Right renal cortex interstitium (tissue), 3 donors: ENCODE measurements around the gene ZNG1C. TPM values are rescaled to one million over a fixed set of nuclear protein-coding genes. Genes with fewer than 3 reads are reported as not detected.
"Not testable (repeated sequence)": the region's sequence is repeated elsewhere in the genome, so short reads cannot be mapped to it uniquely, and the experiment has no call there.

Experiments
- DNase-seq, 3 donors: peaks; one replicate each; pipeline ENCODE4 v3.0.0-alpha.2; 2013; ENCODE audit warnings: low read depth in 3 of 3, low spot score in 2 of 3
- polyA plus RNA-seq, 3 donors: library from polyadenylated mRNA; unstranded; fragments of 120-200 nt; gene quantifications; one replicate each; pipeline ENCODE4 v1.2.1, GENCODE V29; 2013; ENCODE audit not compliant: insufficient read length in 3 of 3

The ZNG1C gene
- polyA plus RNA-seq, 3 donors = 11.0 to 18.1 (median 13.8) TPM

DNA sequence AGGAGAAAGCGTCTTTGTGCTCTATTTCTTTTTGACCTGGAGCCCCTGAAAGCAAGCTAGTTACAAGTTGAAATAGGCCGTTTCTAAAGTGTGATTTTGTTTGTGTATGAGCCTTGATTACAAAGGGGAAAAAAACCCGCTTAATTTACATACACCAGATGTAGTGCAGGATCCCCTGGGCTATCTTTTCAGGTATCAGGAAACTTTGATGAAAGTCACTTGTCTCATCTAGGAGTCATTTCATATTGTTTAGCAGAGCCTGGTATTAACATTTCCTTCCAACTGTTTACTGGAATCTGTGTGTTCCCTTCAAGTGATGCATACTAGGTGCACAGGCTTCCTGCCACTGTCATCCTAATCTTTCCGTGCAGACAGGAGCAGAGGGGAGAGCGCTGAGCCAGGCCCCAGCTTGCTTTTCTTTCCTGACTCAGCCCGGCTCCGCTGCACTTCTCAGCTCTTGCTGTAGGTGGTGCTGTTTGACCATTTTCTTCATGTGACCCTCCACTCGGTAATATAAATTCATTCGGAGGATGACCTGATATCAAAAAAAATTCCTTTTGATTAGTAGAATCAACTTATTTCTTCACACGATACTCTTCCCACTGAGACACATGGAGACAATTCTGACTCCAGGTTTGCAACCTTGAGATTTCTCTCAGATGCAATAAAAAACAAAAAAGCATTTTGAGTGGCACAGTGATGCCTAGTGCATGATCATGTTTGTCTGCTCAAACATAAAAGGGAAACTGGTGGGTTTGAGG lies 100.7 kb downstream of the ZNG1C start:
- DNase-seq = not testable (repeated sequence)

- DNase-seq = not testable (repeated sequence)
Measured at GRCh38 chr9:68343242-68343641, 101.5 kb downstream of the ZNG1C start.

GRCh38 chr9:68343992-68344391 lies 102.2 kb downstream of the ZNG1C start:
- DNase-seq = not testable (repeated sequence)

Other genes with a start within 250 kb of the ZNG1C start
- not detected for gene FOXD4L3, start 60.9 kb downstream of the ZNG1C start, polyA plus RNA-seq
- 10 to 100 TPM; 44.6 to 49.6 (median 46.4) TPM for gene PGM5, start 114.6 kb downstream of the ZNG1C start, polyA plus RNA-seq